Gastrocnemius medialis (tissue), 4 donors: Measurements from ENCODE around the gene SPRR2B. TPM values are rescaled to one million over a fixed set of nuclear protein-coding genes. Genes with fewer than 3 reads are reported as not detected.

Experiments
- ATAC-seq, 2 donors: fragments of 150-250 bp; one replicate each; pipeline ENCODE4 v1.9.1; 2016
- DNase-seq, 2 donors: peaks; one replicate each; pipeline ENCODE4 v3.0.0-alpha.2; 2019
- H3K27ac ChIP-seq, 4 donors: fragments of 200-600 bp; sonication (generic); 1 replicate in 1 of 4; 2 replicates in 3 of 4; pipeline ENCODE4 v1.5.1; 2016 to 2018; ENCODE audit warnings: mild to moderate bottlenecking in 2 of 4, moderate library complexity in 1 of 4
- H3K27me3 ChIP-seq, 3 donors: fragments of 200-600 bp; sonication (generic) in 2 of 3; 1 replicate in 1 of 3; 2 replicates in 2 of 3; pipeline versions ENCODE4 v1.5.1 to v1.6.0; 2016 to 2019; ENCODE audit warnings: mild to moderate bottlenecking in 1 of 3, moderate library complexity in 1 of 3
- H3K36me3 ChIP-seq, 2 donors: fragments of 200-600 bp; sonication (generic) in 1 of 2; one replicate each; pipeline ENCODE4 v1.5.1; 2017 to 2018
- H3K4me1 ChIP-seq, 2 donors: fragments of 200-600 bp; sonication (generic) in 1 of 2; one replicate each; pipeline ENCODE4 v1.5.1; 2016 to 2017; ENCODE audit warnings: mild to moderate bottlenecking in 2 of 2
- H3K4me3 ChIP-seq, 4 donors: fragments of 200-600 bp; sonication (generic) in 3 of 4; 1 replicate in 1 of 4; 2 replicates in 3 of 4; pipeline ENCODE4 v1.5.1; 2016 to 2019; ENCODE audit warnings: mild to moderate bottlenecking in 2 of 4
- H3K9me3 ChIP-seq, 3 donors: fragments of 200-600 bp; sonication (generic) in 2 of 3; 1 replicate in 1 of 3; 2 replicates in 2 of 3; pipeline ENCODE4 v1.5.1; 2016 to 2019
- CTCF ChIP-seq, 5 experiments: fragments of 450-650 bp in 3 of 5; fragments of 200-600 bp in 2 of 5; sonication (generic) in 2 of 5; IDR thresholded peaks in 4 of 5; conservative IDR thresholded peaks in 1 of 5; 1 replicate in 4 of 5; 2 replicates in 1 of 5; pipeline ENCODE4 v1.5.1; 2016 to 2019; ENCODE audit warnings: antibody characterized with exemption in 5 of 5, mild to moderate bottlenecking in 3 of 5, moderate library complexity in 3 of 5
- POLR2A ChIP-seq, 2 donors: fragments of 450-650 bp; IDR thresholded peaks; one replicate each; pipeline ENCODE4 v1.6.1; 2017; ENCODE audit warnings: antibody characterized with exemption in 2 of 2, mild to moderate bottlenecking in 2 of 2, moderate library complexity in 2 of 2
- in situ Hi-C, 4 donors: fragments of 200-750 bp; cut with MboI; loops; one replicate each; pipeline versions ENCODE4 v1.15.0 to v1.8.0; 2017; ENCODE audit warnings: low sequenced_read_pairs in 4 of 4
- intact Hi-C: fragments of 100-400 bp; cut with DNase I; formaldehyde crosslinking; loops from one replicate; pipeline ENCODE4 v1.15.1; 2023; ENCODE audit warnings: low total_unique reads
- total RNA-seq, 4 donors: library from RNA; depleted of rRNA; stranded (reverse); fragments of >200 nt; gene quantifications; one replicate each; pipeline versions ENCODE4 v1.1.0 to v1.2.3, GENCODE V29; 2016

SPRR2B gene
- total RNA-seq, 4 donors from 2014 or later, result not detected

- intact Hi-C loops, result no loop called here
- DNase-seq (no peak), ATAC-seq (no peak)
- Histone ChIP-seq H3K27ac (no peak overlapping the region), H3K4me1 (no peaks in the 10 kb centered on the region), H3K4me3 (no peak overlapping the region), H3K27me3 (no peaks in the 10 kb centered on the region), H3K36me3 (no peaks in the 10 kb centered on the region), H3K9me3 (no peaks in the 10 kb centered on the region)
- in situ Hi-C loops, result no loop called here
- TF ChIP-seq CTCF (IDR thresholded peaks at IDR 0.05 in 4 of 5, conservative IDR thresholded peaks at IDR 0.05 in 1 of 5), result no peak
- no peak for TF ChIP-seq POLR2A (IDR thresholded peaks at IDR 0.05)
These were observed 36.2 kb downstream of the SPRR2B start for GRCh38 chr1:153035211-153035610.

DNA sequence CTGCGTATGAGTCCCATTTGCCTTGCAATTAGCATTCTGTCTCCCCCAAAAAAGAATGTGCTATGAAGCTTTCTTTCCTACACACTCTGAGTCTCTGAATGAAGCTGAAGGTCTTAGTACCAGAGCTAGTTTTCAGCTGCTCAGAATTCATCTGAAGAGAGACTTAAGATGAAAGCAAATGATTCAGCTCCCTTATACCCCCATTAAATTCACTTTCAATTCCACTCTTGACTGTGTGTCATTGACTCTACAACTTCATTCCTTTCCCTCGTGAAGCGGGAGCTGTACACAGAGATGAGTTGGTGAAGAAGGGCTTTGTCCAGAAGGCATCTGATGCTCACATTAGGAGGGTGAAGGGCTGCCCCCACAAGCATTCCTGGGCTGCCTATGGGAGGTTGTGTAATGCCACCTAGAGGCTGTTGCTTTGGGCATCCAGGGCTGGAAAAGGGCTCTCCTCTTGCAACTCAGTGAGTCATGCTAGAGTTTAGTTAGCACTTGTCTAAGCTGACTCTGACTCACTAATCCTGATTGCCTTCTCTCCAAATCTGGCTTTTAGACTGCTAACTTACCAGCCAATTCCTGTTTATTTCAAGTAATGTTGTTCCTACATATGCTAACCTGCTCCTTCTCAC, 38.6 kb downstream of the SPRR2B start:
- H3K27me3 ChIP-seq, result no peaks in the 10 kb centered on the region
- intact Hi-C loops, result no loop called here
- TF ChIP-seq POLR2A (IDR thresholded peaks at IDR 0.05) (no peak), CTCF (IDR thresholded peaks at IDR 0.05 in 4 of 5, conservative IDR thresholded peaks at IDR 0.05 in 1 of 5) (no peak)
- no peak overlapping the region for H3K27ac ChIP-seq
- H3K36me3 ChIP-seq, result no peaks in the 10 kb centered on the region
- no peaks in the 10 kb centered on the region for H3K9me3 ChIP-seq
- in situ Hi-C loops, result no loop called here
- DNase-seq (no peak), ATAC-seq (no peak)
- H3K4me3 ChIP-seq, result no peak overlapping the region
- H3K4me1 ChIP-seq, result no peaks in the 10 kb centered on the region

GRCh38 chr1:153032073-153032472, 39.3 kb downstream of the SPRR2B start:
- in situ Hi-C loops, result no loop called here
- DNase-seq (no peak), ATAC-seq (no peak)
- Histone ChIP-seq H3K4me3 (no peak overlapping the region), H3K27me3 (no peaks in the 10 kb centered on the region), H3K36me3 (no peaks in the 10 kb centered on the region), H3K4me1 (no peaks in the 10 kb centered on the region), H3K27ac (no peak overlapping the region), H3K9me3 (no peaks in the 10 kb centered on the region)
- TF ChIP-seq CTCF (IDR thresholded peaks at IDR 0.05 in 4 of 5, conservative IDR thresholded peaks at IDR 0.05 in 1 of 5) (no peak), POLR2A (IDR thresholded peaks at IDR 0.05) (no peak)
- intact Hi-C loops, result no loop called here

DNA sequence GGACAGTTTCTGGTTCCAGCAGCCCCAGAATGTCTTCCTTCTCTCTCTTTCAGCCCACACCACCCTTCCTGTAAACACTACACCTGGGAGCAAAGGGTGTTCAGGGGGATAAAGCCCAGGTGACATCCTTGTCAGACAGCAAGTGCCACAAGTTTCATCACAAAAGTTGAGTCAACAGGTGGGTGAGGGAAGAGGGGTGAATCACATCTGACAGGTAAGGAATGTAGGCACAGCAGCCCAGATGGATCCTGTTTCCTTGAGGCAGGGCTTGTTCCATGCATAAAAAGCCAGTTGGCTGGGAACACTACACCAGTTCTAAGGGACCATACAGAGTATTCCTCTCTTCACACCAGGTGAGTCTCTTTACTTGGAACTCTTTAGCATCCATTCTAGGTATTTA, 40.5 kb downstream of the SPRR2B start, which contains the start of gene SPRR1B:
SPRR1B (plus strand) TSS at position 309 of the 400 bp plus-strand sequence. CDS start 1,143 bp downstream, outside the sequence.
- intact Hi-C loops, result no loop called here
- Histone ChIP-seq H3K9me3 (no peaks in the 10 kb centered on the region), H3K36me3 (no peaks in the 10 kb centered on the region), H3K4me3 (no peak within 1 kb of the TSS), H3K27ac (no peak within 1 kb of the TSS), H3K4me1 (no peaks in the 10 kb centered on the region), H3K27me3 (no peaks in the 10 kb centered on the region)
- in situ Hi-C loops, result no loop called here
- TF ChIP-seq POLR2A (IDR thresholded peaks at IDR 0.05) (no peak), CTCF (IDR thresholded peaks at IDR 0.05 in 4 of 5, conservative IDR thresholded peaks at IDR 0.05 in 1 of 5) (no peak)
- DNase-seq, result no peak
- no peak for ATAC-seq

- intact Hi-C loops, result no loop called here
- in situ Hi-C loops, result no loop called here
- no peaks in the 10 kb centered on the region for H3K27me3 ChIP-seq
- no peak overlapping the region for H3K4me3 ChIP-seq
- ATAC-seq (no peak), DNase-seq (no peak)
- no peak for TF ChIP-seq CTCF (IDR thresholded peaks at IDR 0.05 in 4 of 5, conservative IDR thresholded peaks at IDR 0.05 in 1 of 5)
- no peak for TF ChIP-seq POLR2A (IDR thresholded peaks at IDR 0.05)
- H3K27ac ChIP-seq, result no peak overlapping the region
- no peaks in the 10 kb centered on the region for H3K36me3 ChIP-seq
- no peaks in the 10 kb centered on the region for H3K9me3 ChIP-seq
- no peaks in the 10 kb centered on the region for H3K4me1 ChIP-seq
These were observed 42.6 kb downstream of the SPRR2B start for GRCh38 chr1:153028766-153029165.
